ENCODE measurements around the gene RNF44. TPM values are rescaled to one million over a fixed set of nuclear protein-coding genes. Genes with fewer than 3 reads are reported as not detected.

Gene RNF44
- total RNA-seq, 1 donor from 2014 or later, result 153 TPM

DNA sequence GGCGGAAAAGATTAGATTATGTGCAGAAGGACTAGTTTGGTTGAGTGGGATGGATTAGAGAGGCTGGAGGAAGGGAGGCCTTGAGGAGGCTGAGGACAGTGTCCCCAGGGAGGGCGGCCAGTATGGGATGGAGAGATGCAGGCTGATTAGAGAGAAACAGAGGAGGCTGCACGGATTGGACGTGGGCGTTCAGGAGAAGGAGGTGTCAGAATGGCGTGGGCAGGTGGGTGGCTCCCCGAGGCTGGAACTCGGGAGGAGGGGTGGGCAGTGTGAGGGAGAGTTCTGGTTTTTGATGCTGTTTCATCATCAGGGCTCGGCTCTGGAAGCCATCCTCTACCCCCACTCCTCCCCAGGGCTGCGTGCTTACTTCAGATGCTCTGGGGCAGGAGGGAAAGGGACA is 25.0 kb upstream of the RNF44 start:
- no peaks in the 10 kb centered on the region for H3K36me3 Mint-ChIP-seq (ENCODE audit: insufficient read depth)
- no peak for DNase-seq (ENCODE audit: low spot score, unreplicated experiment)
- H3K9me3 Mint-ChIP-seq (ENCODE audit: low read depth), result no peaks in the 10 kb centered on the region
- no peak overlapping the region for H3K27ac Mint-ChIP-seq
- H3K27me3 Mint-ChIP-seq, result peaks cover 9% of the 10 kb centered on the region
- TF ChIP-seq, protein P1, sequence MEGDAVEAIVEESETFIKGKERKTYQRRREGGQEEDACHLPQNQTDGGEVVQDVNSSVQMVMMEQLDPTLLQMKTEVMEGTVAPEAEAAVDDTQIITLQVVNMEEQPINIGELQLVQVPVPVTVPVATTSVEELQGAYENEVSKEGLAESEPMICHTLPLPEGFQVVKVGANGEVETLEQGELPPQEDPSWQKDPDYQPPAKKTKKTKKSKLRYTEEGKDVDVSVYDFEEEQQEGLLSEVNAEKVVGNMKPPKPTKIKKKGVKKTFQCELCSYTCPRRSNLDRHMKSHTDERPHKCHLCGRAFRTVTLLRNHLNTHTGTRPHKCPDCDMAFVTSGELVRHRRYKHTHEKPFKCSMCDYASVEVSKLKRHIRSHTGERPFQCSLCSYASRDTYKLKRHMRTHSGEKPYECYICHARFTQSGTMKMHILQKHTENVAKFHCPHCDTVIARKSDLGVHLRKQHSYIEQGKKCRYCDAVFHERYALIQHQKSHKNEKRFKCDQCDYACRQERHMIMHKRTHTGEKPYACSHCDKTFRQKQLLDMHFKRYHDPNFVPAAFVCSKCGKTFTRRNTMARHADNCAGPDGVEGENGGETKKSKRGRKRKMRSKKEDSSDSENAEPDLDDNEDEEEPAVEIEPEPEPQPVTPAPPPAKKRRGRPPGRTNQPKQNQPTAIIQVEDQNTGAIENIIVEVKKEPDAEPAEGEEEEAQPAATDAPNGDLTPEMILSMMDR (IDR thresholded peaks at IDR 0.05; ENCODE audit: unreplicated experiment), result no peak
- no peaks in the 10 kb centered on the region for H3K4me1 Mint-ChIP-seq (ENCODE audit: low read depth)
- H3K4me3 Mint-ChIP-seq (ENCODE audit: low read depth), result no peak overlapping the region

- no peaks in the 10 kb centered on the region for H3K36me3 Mint-ChIP-seq (ENCODE audit: insufficient read depth)
- H3K9me3 Mint-ChIP-seq (ENCODE audit: low read depth), result no peaks in the 10 kb centered on the region
- H3K4me3 Mint-ChIP-seq (ENCODE audit: low read depth), result no peak overlapping the region
- no peaks in the 10 kb centered on the region for H3K4me1 Mint-ChIP-seq (ENCODE audit: low read depth)
- no peak for DNase-seq (ENCODE audit: low spot score, unreplicated experiment)
- H3K27ac Mint-ChIP-seq, result no peak overlapping the region
- H3K27me3 Mint-ChIP-seq, result peaks cover 9% of the 10 kb centered on the region
- TF ChIP-seq, protein P1 (IDR thresholded peaks at IDR 0.05; ENCODE audit: unreplicated experiment), result no peak
Measured at GRCh38 chr5:176561259-176561658, 24.1 kb upstream of the RNF44 start.

- H3K4me3 Mint-ChIP-seq (ENCODE audit: low read depth), result no peak overlapping the region
Measured at GRCh38 chr5:176560364-176560763, 23.2 kb upstream of the RNF44 start.

GRCh38 chr5:176559683-176560082 is 22.5 kb upstream of the RNF44 start:
- Mint-ChIP-seq H3K27ac (no peak overlapping the region), H3K4me3 (ENCODE audit: low read depth) (no peak overlapping the region), H3K36me3 (ENCODE audit: insufficient read depth) (no peaks in the 10 kb centered on the region), H3K9me3 (ENCODE audit: low read depth) (no peaks in the 10 kb centered on the region), H3K27me3 (peaks cover 9% of the 10 kb centered on the region), H3K4me1 (ENCODE audit: low read depth) (no peaks in the 10 kb centered on the region)
- TF ChIP-seq, protein P1 (IDR thresholded peaks at IDR 0.05; ENCODE audit: unreplicated experiment), result no peak
- no peak for DNase-seq (ENCODE audit: low spot score, unreplicated experiment)

More at GRCh38 chr5:176560364-176560763, 23.2 kb upstream of the RNF44 start:
- no peaks in the 10 kb centered on the region for H3K4me1 Mint-ChIP-seq (ENCODE audit: low read depth)
- DNase-seq (ENCODE audit: low spot score, unreplicated experiment), result no peak
- H3K27ac Mint-ChIP-seq, result no peak overlapping the region
- no peaks in the 10 kb centered on the region for H3K9me3 Mint-ChIP-seq (ENCODE audit: low read depth)
- H3K27me3 Mint-ChIP-seq, result peaks cover 5% of the 10 kb centered on the region
- TF ChIP-seq, protein P1 (IDR thresholded peaks at IDR 0.05; ENCODE audit: unreplicated experiment), result no peak
- no peaks in the 10 kb centered on the region for H3K36me3 Mint-ChIP-seq (ENCODE audit: insufficient read depth)

DNA sequence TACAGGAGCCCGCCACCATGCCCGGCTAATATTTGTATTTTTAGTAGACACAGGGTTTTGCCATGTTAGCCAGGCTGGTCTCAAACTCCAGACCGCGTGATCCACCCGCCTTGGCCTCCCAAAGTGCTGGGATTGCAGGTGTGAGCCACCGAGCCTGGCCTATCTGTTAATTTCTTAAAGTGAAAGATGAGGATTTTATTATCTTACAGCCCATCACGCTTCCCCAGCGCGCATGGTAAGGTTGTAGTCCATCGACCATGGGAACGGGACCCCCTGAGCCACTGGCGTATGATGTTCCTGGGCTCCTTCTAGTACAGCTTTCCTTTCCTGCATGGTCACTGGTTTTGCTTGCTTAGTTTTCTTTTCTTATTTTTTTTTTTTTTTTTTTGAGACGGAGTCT is 20.6 kb upstream of the RNF44 start:
- H3K27ac Mint-ChIP-seq, result no peak overlapping the region
- TF ChIP-seq, protein P1 (IDR thresholded peaks at IDR 0.05; ENCODE audit: unreplicated experiment), result no peak
- H3K27me3 Mint-ChIP-seq, result peaks cover 18% of the 10 kb centered on the region
- no peak overlapping the region for H3K4me3 Mint-ChIP-seq (ENCODE audit: low read depth)
- DNase-seq (ENCODE audit: low spot score, unreplicated experiment), result no peak
- no peaks in the 10 kb centered on the region for H3K4me1 Mint-ChIP-seq (ENCODE audit: low read depth)
- no peaks in the 10 kb centered on the region for H3K9me3 Mint-ChIP-seq (ENCODE audit: low read depth)
- no peaks in the 10 kb centered on the region for H3K36me3 Mint-ChIP-seq (ENCODE audit: insufficient read depth)

Data from progenitor cell of endocrine pancreas (in vitro differentiated cells).